Measurements from ENCODE around the gene METTL27. TPM values are rescaled to one million over a fixed set of nuclear protein-coding genes. Genes with fewer than 3 reads are reported as not detected.

Gene METTL27
- total and polyA plus RNA-seq, 2 experiments from 2014 or later: 10.1 to 11.0 TPM

- no peak for TF ChIP-seq CTCF (conservative IDR thresholded peaks at IDR 0.05; ENCODE audit: low read depth in 2 of 2)
- no peak for TF ChIP-seq EZH2 (IDR thresholded peaks at IDR 0.05; ENCODE audit: low read depth, unreplicated experiment)
- no peak for TF ChIP-seq NANOG (IDR thresholded peaks at IDR 0.05; ENCODE audit: borderline replicate concordance)
- no peak for TF ChIP-seq CREB1 (CRISPR knock-in tag; IDR thresholded peaks at IDR 0.05; ENCODE audit: low read depth)
- no peak for TF ChIP-seq ZNF331 (CRISPR knock-in tag; IDR thresholded peaks at IDR 0.05; ENCODE audit: low read depth)
- no peak for TF ChIP-seq EZH2phosphoT487 (IDR thresholded peaks at IDR 0.05; ENCODE audit: unreplicated experiment)
- TF ChIP-seq ETS1 (IDR thresholded peaks at IDR 0.05): no peak
Observed at GRCh38 chr7:73870041-73870492, 27.8 kb upstream of the METTL27 start (continued).

GRCh38 chr7:73869011-73869798 is 26.9 kb upstream of the METTL27 start:
- Histone ChIP-seq H2AFZ (peak overlapping the region; percentile 84), H3K4me3 (no peak overlapping the region), H3K27me3 (ENCODE audit: insufficient read depth) (no peaks in the 10 kb centered on the region), H3K27ac (ENCODE audit: low read depth) (no peak overlapping the region), H3K79me2 (replicated peaks; ENCODE audit: insufficient read depth) (no peaks in the 10 kb centered on the region), H3K36me3 (ENCODE audit: insufficient read depth) (no peaks in the 10 kb centered on the region), H3F3A (replicated peaks; ENCODE audit: low read depth) (no peaks in the 10 kb centered on the region), H3K4me2 (peak overlapping the region; percentile 51; the same call in 1 of the 2 replicates), H4K20me1 (replicated peaks; ENCODE audit: insufficient read depth) (no peaks in the 10 kb centered on the region), H3K9me2 (ENCODE audit: insufficient read depth) (no peaks in the 10 kb centered on the region), H3K4me1 (ENCODE audit: insufficient read depth) (peaks cover 20% of the 10 kb centered on the region)
- ATAC-seq (peak; percentile 30), DNase-seq (ENCODE audit: low spot score) (peak; percentile 52)
- H3K9me3 Mint-ChIP-seq: no peaks in the 10 kb centered on the region
- TF ChIP-seq POLR2AphosphoS5 (IDR thresholded peaks at IDR 0.05; ENCODE audit: low read depth): no peak
- TF ChIP-seq EZH2 (IDR thresholded peaks at IDR 0.05; ENCODE audit: low read depth, unreplicated experiment): no peak
- TF ChIP-seq CREB1 (CRISPR knock-in tag; IDR thresholded peaks at IDR 0.05; ENCODE audit: low read depth): no peak
- no peak for TF ChIP-seq CTCF (conservative IDR thresholded peaks at IDR 0.05; ENCODE audit: low read depth in 2 of 2)
- no peak for TF ChIP-seq ETS1 (IDR thresholded peaks at IDR 0.05)
- no peak overlapping the region for H3K4me3 Mint-ChIP-seq
- no peak overlapping the region for H3K27ac Mint-ChIP-seq
- peaks cover 9% of the 10 kb centered on the region for H3K27me3 Mint-ChIP-seq (ENCODE audit: insufficient read depth, low read depth, poor library complexity)
- no peaks in the 10 kb centered on the region for H3K36me3 Mint-ChIP-seq (ENCODE audit: low read depth)
- H3K4me1 Mint-ChIP-seq: peaks cover 18% of the 10 kb centered on the region
